Osteoblast (primary cell): ENCODE results near the gene MDM2. TPM values are rescaled to one million over a fixed set of nuclear protein-coding genes. Genes with fewer than 3 reads are reported as not detected.

Experiments
- DNase-seq: peaks from one replicate; pipeline ENCODE4 v3.0.0; 2011; ENCODE audit warnings: low spot score, mixed read lengths; ENCODE audit not compliant: insufficient read length; ENCODE audit errors: missing footprints
- H2AFZ ChIP-seq: 2 replicates; pipeline ENCODE4 v1.6.0; 2011; ENCODE audit warnings: mild to moderate bottlenecking, low read length
- H3K27ac ChIP-seq: 2 replicates; pipeline ENCODE4 v1.5.1; 2011; ENCODE audit warnings: mild to moderate bottlenecking, low read depth, low read length, moderate library complexity
- H3K27me3 ChIP-seq: 2 replicates; pipeline ENCODE4 v1.6.0; 2012; ENCODE audit warnings: mild to moderate bottlenecking, control low read depth, inconsistent platforms, low read length, moderate library complexity; ENCODE audit not compliant: insufficient read depth
- H3K36me3 ChIP-seq: 2 replicates; pipeline ENCODE4 v1.5.1; 2011; ENCODE audit warnings: mild to moderate bottlenecking, low read length, control low read depth, moderate library complexity; ENCODE audit not compliant: insufficient read depth
- H3K4me1 ChIP-seq: 2 replicates; pipeline ENCODE4 v1.5.1; 2011; ENCODE audit warnings: mild to moderate bottlenecking, low read length, control low read depth, moderate library complexity; ENCODE audit not compliant: insufficient read depth
- H3K4me2 ChIP-seq: 2 replicates; pipeline ENCODE4 v1.6.0; 2011; ENCODE audit warnings: mild to moderate bottlenecking, low read length; ENCODE audit not compliant: insufficient read depth
- H3K4me3 ChIP-seq: fragments of 200-600 bp; sonication (generic); 3 replicates; pipeline ENCODE4 v1.5.1; 2012; ENCODE audit warnings: mild to moderate bottlenecking, low read length, inconsistent platforms; ENCODE audit not compliant: insufficient read depth
- H3K79me2 ChIP-seq: 2 replicates; pipeline ENCODE4 v1.6.0; 2012; ENCODE audit warnings: mild to moderate bottlenecking, low read length, control low read depth, inconsistent platforms; ENCODE audit not compliant: insufficient read depth
- H3K9me3 ChIP-seq: 2 replicates; pipeline ENCODE4 v1.5.1; 2011; ENCODE audit warnings: low read depth, low read length, control low read depth
- H4K20me1 ChIP-seq: 2 replicates; pipeline ENCODE4 v1.6.0; 2012; ENCODE audit warnings: mild to moderate bottlenecking, low read length, control low read depth; ENCODE audit not compliant: insufficient read depth
- total RNA-seq: library from RNA; depleted of rRNA; stranded (reverse); fragments of >200 nt; gene quantifications from 2 replicates; pipeline ENCODE4 v1.2.3, GENCODE V29; 2012
- TF ChIP-seq, protein P1 (sequence below): IDR thresholded peaks from 2 replicates; pipeline ENCODE4 v1.5.1; 2011; ENCODE audit warnings: mild to moderate bottlenecking, low read depth, low read length, moderate library complexity; ENCODE audit errors: extremely low read depth

MDM2 gene
- total RNA-seq, 1 donor: 225 TPM

- H2AFZ ChIP-seq: no peak overlapping the region
- no peaks in the 10 kb centered on the region for H3K36me3 ChIP-seq
- H3K4me1 ChIP-seq: peaks cover 2% of the 10 kb centered on the region
- H4K20me1 ChIP-seq: no peaks in the 10 kb centered on the region
- no peak for DNase-seq
- H3K79me2 ChIP-seq: no peaks in the 10 kb centered on the region
- no peak overlapping the region for H3K4me2 ChIP-seq
- TF ChIP-seq, protein P1, sequence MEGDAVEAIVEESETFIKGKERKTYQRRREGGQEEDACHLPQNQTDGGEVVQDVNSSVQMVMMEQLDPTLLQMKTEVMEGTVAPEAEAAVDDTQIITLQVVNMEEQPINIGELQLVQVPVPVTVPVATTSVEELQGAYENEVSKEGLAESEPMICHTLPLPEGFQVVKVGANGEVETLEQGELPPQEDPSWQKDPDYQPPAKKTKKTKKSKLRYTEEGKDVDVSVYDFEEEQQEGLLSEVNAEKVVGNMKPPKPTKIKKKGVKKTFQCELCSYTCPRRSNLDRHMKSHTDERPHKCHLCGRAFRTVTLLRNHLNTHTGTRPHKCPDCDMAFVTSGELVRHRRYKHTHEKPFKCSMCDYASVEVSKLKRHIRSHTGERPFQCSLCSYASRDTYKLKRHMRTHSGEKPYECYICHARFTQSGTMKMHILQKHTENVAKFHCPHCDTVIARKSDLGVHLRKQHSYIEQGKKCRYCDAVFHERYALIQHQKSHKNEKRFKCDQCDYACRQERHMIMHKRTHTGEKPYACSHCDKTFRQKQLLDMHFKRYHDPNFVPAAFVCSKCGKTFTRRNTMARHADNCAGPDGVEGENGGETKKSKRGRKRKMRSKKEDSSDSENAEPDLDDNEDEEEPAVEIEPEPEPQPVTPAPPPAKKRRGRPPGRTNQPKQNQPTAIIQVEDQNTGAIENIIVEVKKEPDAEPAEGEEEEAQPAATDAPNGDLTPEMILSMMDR: no peak
- H3K27me3 ChIP-seq: no peaks in the 10 kb centered on the region
- H3K4me3 ChIP-seq: no peak overlapping the region
- H3K27ac ChIP-seq: no peak overlapping the region
- no peaks in the 10 kb centered on the region for H3K9me3 ChIP-seq
These were observed 56.6 kb downstream of the MDM2 start for GRCh38 chr12:68864604-68865003.

- H3K27ac ChIP-seq: no peak overlapping the region
- peaks cover 2% of the 10 kb centered on the region for H3K4me1 ChIP-seq
- H3K36me3 ChIP-seq: no peaks in the 10 kb centered on the region
- H3K9me3 ChIP-seq: no peaks in the 10 kb centered on the region
- DNase-seq: no peak
- TF ChIP-seq, protein P1: no peak
- H3K4me2 ChIP-seq: no peak overlapping the region
- H3K27me3 ChIP-seq: no peaks in the 10 kb centered on the region
- H3K79me2 ChIP-seq: no peaks in the 10 kb centered on the region
- H2AFZ ChIP-seq: no peak overlapping the region
- H4K20me1 ChIP-seq: no peaks in the 10 kb centered on the region
- H3K4me3 ChIP-seq: no peak overlapping the region
These were observed 57.6 kb downstream of the MDM2 start for GRCh38 chr12:68865399-68866164.

DNA sequence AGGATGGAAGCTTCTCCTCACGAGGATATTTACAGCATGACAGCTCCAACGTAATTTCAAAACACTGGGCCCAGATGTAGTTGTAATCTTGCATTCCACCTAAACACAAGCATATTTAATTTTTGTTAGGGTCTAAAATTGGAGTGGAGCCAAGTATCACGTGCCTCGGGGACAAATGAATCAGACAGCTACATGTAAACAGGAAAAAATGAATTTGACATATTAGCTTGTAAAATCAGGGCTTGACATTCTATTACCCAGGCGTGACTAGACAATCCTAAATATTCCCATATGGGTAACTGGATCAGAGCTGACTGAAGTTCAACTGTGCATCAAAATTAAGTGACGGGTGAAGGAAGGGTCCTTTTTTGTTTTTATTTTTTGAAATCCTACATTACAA lies 59.0 kb downstream of the MDM2 start:
- TF ChIP-seq, protein P1: no peak
- Histone ChIP-seq H4K20me1 (no peaks in the 10 kb centered on the region), H3K27me3 (no peaks in the 10 kb centered on the region), H3K27ac (no peak overlapping the region), H3K9me3 (no peaks in the 10 kb centered on the region), H2AFZ (no peak overlapping the region), H3K4me2 (no peak overlapping the region), H3K4me1 (peaks cover 2% of the 10 kb centered on the region), H3K36me3 (no peaks in the 10 kb centered on the region), H3K79me2 (no peaks in the 10 kb centered on the region), H3K4me3 (no peak overlapping the region)
- no peak for DNase-seq

DNA sequence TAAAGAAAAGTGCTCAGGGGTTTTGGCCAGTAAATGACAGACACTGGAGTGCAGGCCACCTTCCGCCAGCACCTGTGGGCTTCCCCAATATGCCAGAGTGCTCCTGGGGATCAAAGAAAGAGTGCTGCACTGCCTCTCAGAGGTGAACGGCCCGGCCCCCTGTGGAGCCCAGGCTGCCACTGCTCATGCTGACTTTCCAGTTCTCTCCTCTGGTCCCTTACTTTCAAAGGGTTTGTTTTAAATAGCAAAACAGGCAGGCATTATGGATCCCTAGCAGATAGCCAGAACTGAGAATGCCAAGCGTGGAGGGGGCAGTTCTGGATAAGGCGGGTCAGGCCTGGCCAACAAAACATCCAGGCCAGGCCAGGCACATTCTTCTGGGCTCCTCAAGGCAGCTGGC lies 59.6 kb downstream of the MDM2 start:
- TF ChIP-seq, protein P1: no peak
- Histone ChIP-seq H3K27ac (no peak overlapping the region), H4K20me1 (no peaks in the 10 kb centered on the region), H3K27me3 (no peaks in the 10 kb centered on the region), H2AFZ (no peak overlapping the region), H3K79me2 (no peaks in the 10 kb centered on the region), H3K4me1 (peaks cover 2% of the 10 kb centered on the region), H3K9me3 (no peaks in the 10 kb centered on the region), H3K36me3 (no peaks in the 10 kb centered on the region), H3K4me3 (no peak overlapping the region), H3K4me2 (no peak overlapping the region)
- no peak for DNase-seq
